Keratinocyte (primary cell): Measurements from ENCODE around the gene KCTD1. TPM values are rescaled to one million over a fixed set of nuclear protein-coding genes. Genes with fewer than 3 reads are reported as not detected.

Experiments used
- DNase-seq: peaks from one replicate; pipeline ENCODE4 v3.0.0-alpha.2; 2011; ENCODE audit warnings: low read depth, missing footprints, low spot score
- FAIRE-seq: peaks from 2 replicates; lab custom pipeline; 2011; peaks lifted over from hg19 to GRCh38; lab: Jason Lieb, UNC
- H2AFZ ChIP-seq: 2 replicates; pipeline ENCODE4 v1.6.0; 2012; ENCODE audit warnings: low read length, control low read depth, inconsistent platforms; ENCODE audit not compliant: control insufficient read depth
- H3K27ac ChIP-seq: 2 replicates; pipeline ENCODE4 v1.5.1; 2011; ENCODE audit warnings: low read length; ENCODE audit not compliant: control insufficient read depth, insufficient read depth
- H3K27me3 ChIP-seq: 3 replicates; pipeline ENCODE4 v1.6.0; 2011; ENCODE audit warnings: low read length; ENCODE audit not compliant: control insufficient read depth, insufficient read depth; ENCODE audit errors: extremely low read depth
- H3K36me3 ChIP-seq, 2 experiments: 2 replicates in 1 of 2; 3 replicates in 1 of 2; pipeline ENCODE4 v1.5.1; 2011; ENCODE audit warnings: low read length in 2 of 2, mild to moderate bottlenecking in 1 of 2; ENCODE audit not compliant: control insufficient read depth in 2 of 2, insufficient read depth in 2 of 2; ENCODE audit errors: extremely low read depth in 1 of 2
- H3K4me1 ChIP-seq: 3 replicates; pipeline ENCODE4 v1.5.1; 2011; ENCODE audit warnings: low read length; ENCODE audit not compliant: control insufficient read depth, insufficient read depth; ENCODE audit errors: extremely low read depth
- H3K4me2 ChIP-seq: 3 replicates; pipeline ENCODE4 v1.6.0; 2011; ENCODE audit warnings: low read depth, low read length; ENCODE audit not compliant: control insufficient read depth, insufficient read depth; ENCODE audit errors: extremely low read depth
- H3K4me3 ChIP-seq, 3 experiments: fragments of 200-600 bp in 1 of 3; sonication (generic) in 1 of 3; 2 replicates in 2 of 3; 3 replicates in 1 of 3; pipeline ENCODE4 v1.5.1; 2011 to 2016; ENCODE audit warnings: low read length in 3 of 3, mild to moderate bottlenecking in 3 of 3, control low read depth in 2 of 3, inconsistent platforms in 1 of 3, low read depth in 1 of 3, mixed read lengths in 1 of 3, mixed run types in 1 of 3, moderate library complexity in 1 of 3; ENCODE audit not compliant: control insufficient read depth in 2 of 3, insufficient read depth in 2 of 3; ENCODE audit errors: extremely low read depth in 1 of 3
- H3K79me2 ChIP-seq: 2 replicates; pipeline ENCODE4 v1.6.0; 2012; ENCODE audit warnings: low read length; ENCODE audit not compliant: control insufficient read depth, insufficient read depth
- H3K9ac ChIP-seq: 3 replicates; pipeline ENCODE4 v1.6.0; 2011; ENCODE audit warnings: low read length; ENCODE audit not compliant: control insufficient read depth, insufficient read depth; ENCODE audit errors: extremely low read depth
- H3K9me1 ChIP-seq: 3 replicates; pipeline ENCODE4 v1.6.0; 2011; ENCODE audit warnings: low read length; ENCODE audit not compliant: control insufficient read depth, insufficient read depth; ENCODE audit errors: extremely low read depth
- H3K9me3 ChIP-seq: 2 replicates; pipeline ENCODE4 v1.5.1; 2012; ENCODE audit warnings: low read depth, low read length; ENCODE audit not compliant: control insufficient read depth
- H4K20me1 ChIP-seq: 3 replicates; pipeline ENCODE4 v1.6.0; 2011; ENCODE audit warnings: low read length; ENCODE audit not compliant: control insufficient read depth, insufficient read depth; ENCODE audit errors: extremely low read depth
- CTCF ChIP-seq, 3 experiments: IDR thresholded peaks in 1 of 3; conservative IDR thresholded peaks in 1 of 3; optimal IDR thresholded peaks in 1 of 3; 2 replicates in 2 of 3; 3 replicates in 1 of 3; pipeline versions ENCODE3 to v1.5.1; 2011; ENCODE audit warnings: low read length in 3 of 3, mild to moderate bottlenecking in 3 of 3, moderate library complexity in 2 of 3, control low read depth in 1 of 3, inconsistent platforms in 1 of 3; ENCODE audit not compliant: insufficient read depth in 2 of 3; ENCODE audit errors: extremely low read depth in 1 of 3
- EZH2 ChIP-seq: IDR thresholded peaks from one replicate; pipeline ENCODE4 v1.6.1; 2012; ENCODE audit warnings: inconsistent platforms, mild to moderate bottlenecking, low read length, moderate library complexity
- dilution Hi-C: fragments of 300-500 bp; cut with MboI; formaldehyde crosslinking; loops from one replicate; pipeline ENCODE4 v1.7.0; 2020; ENCODE audit warnings: low sequenced_read_pairs; ENCODE audit not compliant: extremely low pct_ligation_motif_present
- polyA plus RNA-seq, 5 experiments: library from polyadenylated mRNA; depleted of rRNA in 3 of 5; stranded (reverse) in 3 of 5; stranded (forward) in 1 of 5; unstranded in 1 of 5; fragments of >200 nt; gene quantifications; 1 replicate in 1 of 5; 2 replicates in 3 of 5; 3 replicates in 1 of 5; pipeline versions ENCODE4 v1.2.1 to v1.2.3, GENCODE V29; 2011 to 2012; ENCODE audit warnings: missing spikeins in 2 of 5, low read depth in 1 of 5, low replicate concordance in 1 of 5

Gene KCTD1
- polyA plus RNA-seq, 1 donor (not counting 4 experiments of a cell fraction or from before 2014, with no cell fraction given): 32.1 TPM

DNA sequence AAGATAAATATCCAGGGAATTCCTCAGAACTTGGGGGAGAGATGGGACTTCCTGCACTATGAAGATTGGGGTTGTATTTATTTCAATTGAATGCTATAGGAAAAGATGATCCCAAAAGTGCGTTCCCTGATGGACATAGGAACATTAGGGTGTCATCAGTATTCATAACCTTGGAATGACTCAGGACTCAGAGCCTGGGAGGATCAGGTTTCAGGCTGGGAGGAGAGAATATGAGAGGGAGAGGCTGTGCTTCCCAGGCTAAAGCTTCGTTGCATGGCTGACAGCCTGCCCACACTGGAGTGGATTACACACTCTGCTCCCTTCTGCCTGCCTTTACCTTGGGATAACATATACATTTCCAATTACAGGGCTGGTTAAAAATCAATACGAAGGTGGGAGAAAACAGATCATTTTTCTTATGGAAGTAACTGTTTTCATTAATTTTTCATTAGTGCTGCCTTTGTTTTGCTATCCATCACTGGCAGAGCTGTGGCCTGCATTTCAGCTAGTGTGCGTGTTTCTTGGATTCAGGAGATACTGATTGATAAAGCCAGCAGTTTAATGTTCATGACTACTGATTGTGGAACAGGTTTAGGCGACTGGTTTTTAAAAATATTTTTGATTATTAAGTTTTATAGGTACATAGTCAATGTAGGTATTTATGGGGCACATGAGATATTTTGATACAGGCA lies 118.7 kb downstream of the KCTD1 start:
- DNase-seq (no peak), FAIRE-seq (peak; percentile 98)
- H3K4me3 ChIP-seq: no peak overlapping the region
- peak overlapping the region; percentile 28 for H3K9ac ChIP-seq
- peaks cover 8% of the 10 kb centered on the region for H3K4me1 ChIP-seq
- no peaks in the 10 kb centered on the region for H3K27me3 ChIP-seq
- no peaks in the 10 kb centered on the region for H3K36me3 ChIP-seq
- no peaks in the 10 kb centered on the region for H3K9me3 ChIP-seq
- peak overlapping the region; percentile 44 for H3K4me2 ChIP-seq
- dilution Hi-C loops: no loop called here
- no peaks in the 10 kb centered on the region for H3K9me1 ChIP-seq
- peak overlapping the region; percentile 76 for H2AFZ ChIP-seq
- no peaks in the 10 kb centered on the region for H4K20me1 ChIP-seq
- no peaks in the 10 kb centered on the region for H3K79me2 ChIP-seq
- H3K27ac ChIP-seq: peak overlapping the region; percentile 27
- TF ChIP-seq EZH2: no peak
- TF ChIP-seq CTCF (optimal IDR thresholded peaks at IDR 0.05 in 1 of 3, IDR thresholded peaks at IDR 0.05 in 1 of 3, conservative IDR thresholded peaks at IDR 0.05 in 1 of 3; ENCODE audit: extremely low read depth in 1 of 3, insufficient read depth in 2 of 3, low read length in 3 of 3): no peak

DNA sequence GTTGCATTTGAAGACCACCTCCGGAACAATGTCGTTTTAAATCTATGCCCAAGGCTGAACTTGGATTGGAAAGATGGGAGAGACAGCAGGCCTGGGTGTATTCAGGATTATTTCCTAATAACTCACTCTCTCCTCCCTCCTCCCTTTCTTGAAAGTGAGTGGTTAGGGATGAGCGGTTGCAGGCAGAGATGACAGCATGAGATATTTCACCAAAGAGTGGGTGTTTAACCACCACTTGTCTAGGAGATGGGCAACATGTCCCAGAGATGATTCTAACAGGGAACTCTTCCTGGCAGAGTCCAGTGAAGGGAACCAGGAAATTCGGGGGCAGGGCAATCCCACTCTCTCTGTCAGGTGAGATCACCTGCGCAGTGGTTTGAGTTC lies 123.2 kb downstream of the KCTD1 start:
- Histone ChIP-seq H3K9ac (no peak overlapping the region), H3K27me3 (no peaks in the 10 kb centered on the region), H3K36me3 (no peaks in the 10 kb centered on the region), H3K9me1 (no peaks in the 10 kb centered on the region), H3K79me2 (no peaks in the 10 kb centered on the region), H4K20me1 (no peaks in the 10 kb centered on the region), H2AFZ (no peak overlapping the region), H3K4me2 (no peak overlapping the region), H3K9me3 (no peaks in the 10 kb centered on the region), H3K4me1 (peaks cover 8% of the 10 kb centered on the region), H3K4me3 (no peak overlapping the region), H3K27ac (no peak overlapping the region)
- no peak for TF ChIP-seq CTCF (optimal IDR thresholded peaks at IDR 0.05 in 1 of 3, IDR thresholded peaks at IDR 0.05 in 1 of 3, conservative IDR thresholded peaks at IDR 0.05 in 1 of 3; ENCODE audit: extremely low read depth in 1 of 3, insufficient read depth in 2 of 3, low read length in 3 of 3)
- dilution Hi-C loops: no loop called here
- FAIRE-seq (peak; percentile 56), DNase-seq (no peak)
